HFFc6 (cell line): ENCODE results near the gene HECA. TPM values are rescaled to one million over a fixed set of nuclear protein-coding genes. Genes with fewer than 3 reads are reported as not detected.
"Not testable (repeated sequence)": the region's sequence is repeated elsewhere in the genome, so short reads cannot be mapped to it uniquely, and the experiment has no call there.

Source experiments
- DNase-seq: peaks from one replicate; pipeline ENCODE4 v3.0.0-alpha.2; 2018
- H3K27ac Mint-ChIP-seq: 2 replicates; pipeline ENCODE4 v1.8.0; 2020; ENCODE audit warnings: mild to moderate bottlenecking, mixed read lengths
- H3K27me3 Mint-ChIP-seq: 2 replicates; pipeline ENCODE4 v1.8.0; 2021; ENCODE audit warnings: mild to moderate bottlenecking, moderate library complexity, mixed read lengths; ENCODE audit not compliant: insufficient read depth
- H3K36me3 Mint-ChIP-seq: 2 replicates; pipeline ENCODE4 v1.8.0; 2021; ENCODE audit warnings: low read depth, mixed read lengths
- H3K4me1 Mint-ChIP-seq: 2 replicates; pipeline ENCODE4 v1.8.0; 2020; ENCODE audit warnings: low read depth, mixed read lengths
- H3K4me3 Mint-ChIP-seq: 2 replicates; pipeline ENCODE4 v1.8.0; 2020; ENCODE audit warnings: mild to moderate bottlenecking, moderate library complexity, mixed read lengths
- H3K9me3 Mint-ChIP-seq: 2 replicates; pipeline ENCODE4 v1.8.0; 2020; ENCODE audit warnings: mild to moderate bottlenecking, mixed read lengths
- total RNA-seq, 6 experiments: library from RNA; stranded (reverse); fragmentation: NEBNext Ultra II Directional; extraction: Animal tissue kit (Norgen Biotek cat#: 25700); gene quantifications; 2 replicates in 1 of 6; 3 replicates in 5 of 6; pipeline ENCODE4 v1.2.3, GENCODE V29; 2021
- TF ChIP-seq, protein P1 (sequence below): fragments of 200-600 bp; sonication (generic); IDR thresholded peaks from 2 replicates; pipeline ENCODE4 v1.5.0; 2021; ENCODE audit warnings: antibody characterized with exemption, mild to moderate bottlenecking

The HECA gene
- total RNA-seq, 6 experiments from 2014 or later = 9.7 to 13.1 (median 11.9) TPM

DNA sequence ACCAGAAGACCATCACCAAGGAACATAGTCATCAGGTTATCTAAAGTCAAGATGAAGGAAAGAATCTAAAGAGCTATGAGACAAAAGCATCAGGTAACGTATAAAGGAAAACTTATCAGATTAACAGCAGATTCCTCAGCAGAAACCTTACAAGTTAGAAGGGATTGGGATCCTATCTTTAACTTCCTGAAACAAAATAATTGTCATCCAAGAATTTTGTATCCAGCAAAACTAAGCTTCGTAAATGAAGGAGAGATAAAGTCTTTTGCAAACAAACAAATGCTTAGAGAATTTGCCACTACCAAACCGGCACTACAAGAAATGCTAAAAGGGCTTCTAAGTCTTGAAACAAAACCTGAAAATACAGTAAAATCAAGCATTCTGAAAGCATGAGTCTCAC is 71.0 kb downstream of the HECA start:
- Mint-ChIP-seq H3K4me3 (no peak overlapping the region), H3K9me3 (peaks cover 28% of the 10 kb centered on the region), H3K4me1 (no peaks in the 10 kb centered on the region; the same call in 1 of the 2 replicates), H3K27ac (no peak overlapping the region), H3K36me3 (peaks cover 21% of the 10 kb centered on the region), H3K27me3 (peaks cover 4% of the 10 kb centered on the region; the same call in 1 of the 2 replicates)
- DNase-seq = no peak
- TF ChIP-seq, protein P1, sequence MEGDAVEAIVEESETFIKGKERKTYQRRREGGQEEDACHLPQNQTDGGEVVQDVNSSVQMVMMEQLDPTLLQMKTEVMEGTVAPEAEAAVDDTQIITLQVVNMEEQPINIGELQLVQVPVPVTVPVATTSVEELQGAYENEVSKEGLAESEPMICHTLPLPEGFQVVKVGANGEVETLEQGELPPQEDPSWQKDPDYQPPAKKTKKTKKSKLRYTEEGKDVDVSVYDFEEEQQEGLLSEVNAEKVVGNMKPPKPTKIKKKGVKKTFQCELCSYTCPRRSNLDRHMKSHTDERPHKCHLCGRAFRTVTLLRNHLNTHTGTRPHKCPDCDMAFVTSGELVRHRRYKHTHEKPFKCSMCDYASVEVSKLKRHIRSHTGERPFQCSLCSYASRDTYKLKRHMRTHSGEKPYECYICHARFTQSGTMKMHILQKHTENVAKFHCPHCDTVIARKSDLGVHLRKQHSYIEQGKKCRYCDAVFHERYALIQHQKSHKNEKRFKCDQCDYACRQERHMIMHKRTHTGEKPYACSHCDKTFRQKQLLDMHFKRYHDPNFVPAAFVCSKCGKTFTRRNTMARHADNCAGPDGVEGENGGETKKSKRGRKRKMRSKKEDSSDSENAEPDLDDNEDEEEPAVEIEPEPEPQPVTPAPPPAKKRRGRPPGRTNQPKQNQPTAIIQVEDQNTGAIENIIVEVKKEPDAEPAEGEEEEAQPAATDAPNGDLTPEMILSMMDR = no peak

DNA sequence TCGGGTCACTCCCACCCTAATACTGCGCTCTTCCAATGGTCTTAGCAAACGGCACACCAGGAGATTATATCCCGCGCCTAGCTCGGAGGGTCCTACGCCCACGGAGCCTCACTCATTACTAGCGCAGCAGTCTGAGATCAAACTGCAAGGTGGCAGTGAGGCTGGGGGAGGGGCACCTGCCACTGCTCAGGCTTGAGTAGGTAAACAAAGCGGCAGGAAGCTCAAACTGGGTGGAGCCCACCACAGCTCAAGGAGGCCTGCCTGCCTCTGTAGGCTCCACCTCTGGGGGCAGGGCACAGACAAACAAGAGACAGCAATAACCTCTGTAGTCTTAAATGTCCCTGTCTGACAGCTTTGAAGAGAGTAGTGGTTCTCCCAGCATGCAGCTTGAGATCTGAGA is 75.9 kb downstream of the HECA start:
- not testable (repeated sequence) for DNase-seq, H3K4me3 Mint-ChIP-seq, H3K4me1 Mint-ChIP-seq, H3K27ac Mint-ChIP-seq, H3K27me3 Mint-ChIP-seq
- Mint-ChIP-seq H3K36me3 (peaks cover 16% of the 10 kb centered on the region), H3K9me3 (peaks cover 28% of the 10 kb centered on the region)

- H3K27me3 Mint-ChIP-seq = not testable (repeated sequence)
- peaks cover 23% of the 10 kb centered on the region for H3K9me3 Mint-ChIP-seq
These were observed 77.6 kb downstream of the HECA start for GRCh38 chr6:139212460-139212859.

DNA sequence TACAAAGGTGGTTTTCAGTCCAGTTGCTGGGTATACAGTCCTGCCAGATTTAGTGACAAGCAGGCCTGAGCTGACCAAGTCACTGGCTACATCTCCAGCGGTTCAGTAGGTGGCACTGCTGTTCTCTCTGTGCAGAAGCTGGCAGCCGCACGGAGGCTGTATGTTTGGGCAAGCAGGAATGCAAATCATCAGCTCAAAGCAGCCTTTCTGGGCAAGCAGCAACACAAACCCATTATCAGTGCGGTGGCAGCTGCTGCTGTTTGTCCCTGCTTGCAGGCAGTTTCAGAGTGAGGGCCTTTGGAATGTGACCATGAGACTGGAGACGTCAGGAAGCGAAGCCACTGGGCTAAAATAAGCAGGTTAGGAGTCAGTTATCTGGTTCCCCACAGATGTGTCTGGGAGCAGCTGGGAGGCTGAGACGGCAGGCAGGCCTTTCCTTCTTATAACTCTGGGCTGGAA is 84.4 kb downstream of the HECA start:
- Mint-ChIP-seq H3K27me3 (no peaks in the 10 kb centered on the region), H3K27ac (peak overlapping the region; percentile 72), H3K4me3 (peak overlapping the region; percentile 54), H3K4me1 (peaks cover 8% of the 10 kb centered on the region), H3K36me3 (no peaks in the 10 kb centered on the region), H3K9me3 (no peaks in the 10 kb centered on the region)
- TF ChIP-seq, protein P1 = peak; percentile 83
- DNase-seq = peak; percentile 89

More at GRCh38 chr6:139212460-139212859, 77.6 kb downstream of the HECA start:
- H3K36me3 Mint-ChIP-seq, DNase-seq, H3K4me1 Mint-ChIP-seq, H3K4me3 Mint-ChIP-seq, H3K27ac Mint-ChIP-seq: not testable (repeated sequence)

GRCh38 chr6:139219746-139220145 is 84.9 kb downstream of the HECA start:
- no peaks in the 10 kb centered on the region for H3K27me3 Mint-ChIP-seq
- peak overlapping the region; percentile 54 for H3K4me3 Mint-ChIP-seq

GRCh38 chr6:139228387-139228786 is 93.5 kb downstream of the HECA start:
- peaks cover 11% of the 10 kb centered on the region; the same call in 1 of the 2 replicates for H3K4me1 Mint-ChIP-seq
- not testable (repeated sequence) for H3K27me3 Mint-ChIP-seq, H3K9me3 Mint-ChIP-seq, DNase-seq, H3K27ac Mint-ChIP-seq, H3K4me3 Mint-ChIP-seq, H3K36me3 Mint-ChIP-seq

More at GRCh38 chr6:139219746-139220145, 84.9 kb downstream of the HECA start:
- TF ChIP-seq, protein P1 = no peak
- Mint-ChIP-seq H3K27ac (peak overlapping the region; percentile 72), H3K9me3 (no peaks in the 10 kb centered on the region), H3K36me3 (no peaks in the 10 kb centered on the region), H3K4me1 (peaks cover 8% of the 10 kb centered on the region)
- no peak for DNase-seq

Other genes with a start within 250 kb of the HECA start
- gene REPS1, start 146.8 kb upstream of the HECA start, total RNA-seq = 10 to 100 TPM; 21.1 to 29.9 (median 26.2) TPM
- 10 to 100 TPM; 18.3 to 25.5 (median 22.4) TPM for gene ABRACL, start 106.3 kb upstream of the HECA start, total RNA-seq
- under 1 TPM in 1 of 6 experiments, not detected in 5; 0.07 TPM for gene TXLNB, start 156.9 kb downstream of the HECA start, total RNA-seq
- gene CITED2, start 239.6 kb downstream of the HECA start, total RNA-seq = 1,000 to 10,000 TPM; 1,147 to 1,717 (median 1,616) TPM